HG03025 (cell line): ENCODE data around the gene GPR176.

Experiments
- ATAC-seq: cut with Tn5 transposase; IDR thresholded peaks from one replicate; pipeline ENCODE4 v1.9.1; 2021; ENCODE audit warnings: mild to moderate bottlenecking, moderate library complexity; ENCODE audit not compliant: unreplicated experiment, low FRiP score

GPR176 gene

DNA sequence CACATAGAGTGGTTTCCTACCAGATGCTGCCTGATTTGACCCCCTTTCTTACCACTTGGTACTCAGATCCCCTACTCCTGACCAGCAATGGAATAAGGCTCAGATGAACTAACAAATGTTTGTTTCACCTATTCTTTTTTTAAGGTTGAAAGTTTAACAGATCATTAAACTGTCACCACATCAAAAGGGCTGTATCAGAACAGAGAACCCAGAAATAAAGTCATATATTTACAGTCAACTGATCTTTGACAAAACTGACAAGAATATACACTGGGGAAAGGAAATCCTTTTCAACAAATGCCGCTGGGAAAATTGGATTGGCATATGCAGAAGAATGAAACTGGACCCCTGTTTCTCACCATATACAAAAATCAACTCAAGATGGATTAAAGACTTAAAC is 56.0 kb downstream of the GPR176 start:
- ATAC-seq: no peak

DNA sequence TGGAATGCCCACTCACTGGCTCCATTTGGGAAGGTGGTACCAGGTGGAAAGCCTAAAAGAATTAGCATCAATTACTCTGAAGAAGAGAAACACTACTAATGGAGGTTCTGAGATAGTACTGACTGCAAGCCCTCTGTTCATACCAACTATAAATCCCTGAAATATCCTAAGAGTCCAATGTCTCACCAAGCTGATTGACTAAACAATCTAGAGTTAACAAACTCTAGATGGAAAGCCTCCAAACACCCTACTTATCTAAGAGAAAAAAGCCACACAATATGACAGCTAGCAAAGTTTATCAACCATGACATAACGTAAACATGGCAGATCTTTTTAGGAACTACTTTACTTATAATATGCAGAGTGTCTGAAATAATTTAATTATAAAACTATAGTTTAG is 59.2 kb downstream of the GPR176 start:
- no peak for ATAC-seq

DNA sequence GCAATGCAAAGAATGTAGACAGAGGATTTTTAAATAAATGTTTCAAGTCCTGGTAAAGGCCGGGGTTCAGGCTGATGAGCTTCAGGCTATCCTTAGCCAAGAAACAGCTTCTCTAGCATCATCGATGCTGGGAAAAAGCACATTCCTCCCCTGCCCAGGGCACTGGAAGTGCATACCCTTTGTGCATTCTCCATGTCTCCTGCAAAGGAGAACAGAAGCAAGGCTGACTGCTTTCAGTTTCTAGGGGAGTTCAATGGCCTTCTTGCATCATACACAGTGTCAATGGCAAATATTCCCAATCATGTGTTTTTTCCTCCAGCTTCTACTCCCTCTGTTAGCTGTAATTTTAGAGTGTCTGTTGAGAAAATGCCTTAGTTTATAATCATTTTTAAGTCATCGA is 59.9 kb downstream of the GPR176 start:
- no peak for ATAC-seq

DNA sequence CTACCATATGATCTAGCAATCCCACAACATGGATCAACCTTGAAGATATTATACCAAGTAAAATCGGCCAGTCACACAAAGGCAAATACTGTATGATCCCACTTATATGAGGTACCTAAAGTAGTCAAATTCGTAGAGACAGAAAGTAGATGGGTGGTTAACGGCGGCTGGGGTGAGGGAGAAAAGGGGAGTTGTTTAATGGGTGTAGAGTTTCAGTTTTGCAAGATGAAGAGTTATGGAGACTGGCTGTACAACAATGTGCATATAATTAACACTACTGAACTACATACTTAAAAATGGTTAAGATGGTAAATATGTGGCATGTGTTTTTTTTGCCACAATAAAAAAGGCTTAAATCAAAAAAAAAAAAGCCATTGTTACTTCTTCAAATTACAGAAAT is 60.4 kb downstream of the GPR176 start:
- ATAC-seq: no peak

DNA sequence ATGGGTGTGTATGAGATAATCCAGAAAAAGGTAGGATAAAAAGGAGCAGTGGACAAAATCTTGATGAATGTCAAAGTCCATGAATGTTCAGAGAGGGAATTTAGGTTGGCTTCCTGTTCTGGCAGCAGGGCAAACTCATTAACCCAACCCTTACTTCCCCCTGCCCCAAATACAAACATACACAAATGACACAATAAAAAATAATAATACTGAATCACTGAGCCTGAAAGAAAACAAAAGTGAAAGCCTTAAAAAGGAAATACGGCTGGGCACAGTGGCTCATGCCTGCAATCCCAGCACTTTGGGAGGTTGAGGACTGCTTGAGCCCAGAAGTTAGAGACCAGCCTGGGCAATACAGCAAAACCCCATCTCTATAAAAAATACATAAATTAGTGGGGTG is 62.9 kb downstream of the GPR176 start:
- no peak for ATAC-seq

DNA sequence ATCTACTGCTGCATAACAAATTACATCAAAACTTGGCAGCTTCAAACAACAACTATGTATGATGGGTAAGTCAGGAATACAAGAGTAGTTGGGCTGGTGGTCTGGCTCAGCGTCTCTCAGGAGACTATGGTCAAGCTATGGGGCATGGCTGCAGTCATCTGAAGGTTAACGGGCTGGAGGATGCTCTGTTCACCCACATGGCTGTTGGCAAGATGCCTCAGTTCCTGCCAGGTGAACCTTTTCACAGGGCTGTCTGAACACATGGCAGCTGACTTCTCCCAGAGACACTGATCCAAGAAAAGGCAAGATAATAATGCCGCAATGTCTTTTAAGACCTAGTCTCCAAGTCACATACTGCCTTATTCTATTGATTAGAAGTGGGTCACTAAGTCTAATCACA is 63.7 kb downstream of the GPR176 start:
- ATAC-seq: no peak

DNA sequence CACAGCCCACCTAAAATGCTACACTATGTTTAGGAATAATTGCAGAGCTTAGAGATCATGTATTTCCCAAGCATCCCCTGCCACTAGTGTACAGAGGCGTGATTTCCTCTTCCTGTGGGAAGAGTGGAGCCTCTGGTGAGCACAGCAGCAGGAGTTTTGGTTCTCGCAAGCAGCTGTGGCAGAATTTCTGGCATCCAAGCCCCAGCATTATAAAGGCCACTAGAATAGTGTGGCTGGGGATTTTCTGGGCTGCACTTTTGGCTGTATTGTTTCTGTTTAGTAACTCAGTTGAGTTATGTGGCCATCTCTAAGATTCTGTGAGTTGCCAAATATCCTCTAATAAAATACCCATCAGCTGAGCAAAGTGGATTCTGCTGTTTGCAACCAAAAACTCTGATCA is 64.7 kb downstream of the GPR176 start:
- ATAC-seq: no peak

DNA sequence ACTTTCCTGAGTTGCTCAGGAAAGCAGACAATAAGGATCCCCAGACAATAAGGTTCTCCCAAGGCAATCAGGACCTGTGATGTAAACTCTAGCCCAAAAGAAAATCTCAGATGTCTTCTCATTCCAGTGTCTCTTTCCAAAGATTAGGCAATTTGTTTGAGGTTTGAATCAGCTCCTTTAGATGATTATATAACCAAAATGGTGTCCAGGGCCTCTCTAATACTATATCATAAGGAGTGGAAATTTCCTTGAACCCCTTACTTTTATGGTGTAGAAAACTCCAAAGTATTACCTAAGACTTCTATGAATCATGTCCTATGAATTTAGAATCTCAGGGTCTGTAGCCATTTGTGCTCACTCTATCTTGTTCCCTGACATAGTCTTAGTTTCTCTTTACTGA is 65.9 kb downstream of the GPR176 start:
- ATAC-seq: no peak

DNA sequence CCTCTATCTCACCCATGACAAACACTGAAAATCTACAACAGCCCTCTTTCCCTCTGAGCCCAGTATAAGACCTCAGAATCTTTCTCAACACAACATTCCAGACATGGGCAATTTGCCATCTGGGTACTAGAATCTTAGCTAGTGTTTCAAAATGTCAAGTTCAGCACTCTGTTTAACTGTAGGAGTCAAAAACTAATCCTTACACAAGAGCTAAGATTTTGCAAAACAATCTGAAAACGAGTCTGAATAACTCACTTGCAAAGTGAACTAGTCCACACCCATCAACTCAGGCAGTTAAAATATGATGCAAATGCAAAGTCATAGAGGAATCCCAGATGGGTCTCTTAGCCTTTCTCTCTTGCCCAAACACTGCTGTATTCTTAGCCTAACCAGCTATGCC is 67.8 kb downstream of the GPR176 start:
- ATAC-seq: no peak

DNA sequence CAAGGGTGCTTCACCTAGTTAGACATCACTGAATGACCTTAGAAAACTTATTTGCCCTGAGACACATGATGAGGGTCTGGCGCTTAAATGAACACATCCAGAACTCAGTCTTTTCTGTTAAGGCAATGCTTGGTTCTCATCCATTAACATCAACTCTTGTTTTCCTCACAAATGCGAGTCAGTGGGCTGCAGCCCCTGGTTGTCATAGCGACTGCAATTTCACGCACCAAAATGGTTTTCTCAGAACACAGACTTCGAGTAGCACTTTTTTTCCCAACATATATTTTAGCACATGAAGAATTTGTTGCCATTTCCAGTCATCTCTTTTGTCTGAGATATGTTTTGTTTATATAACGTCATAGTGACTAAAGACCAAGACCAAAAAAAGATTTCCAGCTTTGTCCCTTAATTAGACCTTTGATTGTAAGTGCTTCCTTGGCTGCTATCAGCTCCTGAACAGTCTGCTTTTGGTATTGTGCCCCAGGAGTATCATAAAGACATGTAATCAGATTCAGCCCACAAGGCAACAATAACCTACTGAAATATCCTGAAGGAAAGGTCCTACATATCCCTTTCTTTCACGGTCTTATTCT is 68.5 kb downstream of the GPR176 start:
- ATAC-seq: no peak

DNA sequence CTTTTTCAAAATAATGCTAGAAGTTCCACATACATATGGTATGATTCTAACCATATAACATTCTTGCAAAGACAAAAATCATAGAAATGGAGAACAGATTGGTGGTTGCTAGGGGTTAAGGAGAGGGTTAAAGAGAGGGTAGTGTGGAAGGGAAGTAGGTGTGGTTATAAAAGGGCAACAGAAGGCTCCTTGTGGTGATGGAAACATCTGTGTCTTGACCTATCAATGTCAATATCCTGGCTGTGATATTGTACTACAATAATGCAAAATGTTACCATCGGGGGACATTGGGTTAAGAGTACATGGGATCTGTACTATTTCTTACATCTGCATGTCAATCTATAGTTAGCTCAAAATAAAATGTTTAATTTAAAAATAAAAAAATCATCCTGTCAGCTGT is 69.6 kb downstream of the GPR176 start:
- no peak for ATAC-seq

DNA sequence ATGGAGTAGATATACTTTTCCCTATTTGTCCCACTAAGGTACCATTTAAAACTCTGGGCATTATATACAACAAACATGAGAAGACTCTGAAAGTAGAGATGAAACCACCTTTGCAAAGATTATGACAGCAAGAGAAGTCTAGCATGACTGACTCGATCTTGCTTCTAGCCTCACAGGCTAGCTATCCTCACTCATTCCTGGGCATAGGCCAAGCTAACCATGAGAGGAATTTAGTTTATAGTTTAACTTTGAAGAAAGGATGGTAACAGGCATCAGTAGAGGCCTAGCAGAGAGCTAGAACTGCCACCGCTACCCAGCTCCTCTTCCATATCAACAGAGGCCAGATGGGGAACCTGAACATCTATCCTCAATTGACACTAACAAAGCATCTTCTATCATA is 74.0 kb downstream of the GPR176 start:
- ATAC-seq: no peak

DNA sequence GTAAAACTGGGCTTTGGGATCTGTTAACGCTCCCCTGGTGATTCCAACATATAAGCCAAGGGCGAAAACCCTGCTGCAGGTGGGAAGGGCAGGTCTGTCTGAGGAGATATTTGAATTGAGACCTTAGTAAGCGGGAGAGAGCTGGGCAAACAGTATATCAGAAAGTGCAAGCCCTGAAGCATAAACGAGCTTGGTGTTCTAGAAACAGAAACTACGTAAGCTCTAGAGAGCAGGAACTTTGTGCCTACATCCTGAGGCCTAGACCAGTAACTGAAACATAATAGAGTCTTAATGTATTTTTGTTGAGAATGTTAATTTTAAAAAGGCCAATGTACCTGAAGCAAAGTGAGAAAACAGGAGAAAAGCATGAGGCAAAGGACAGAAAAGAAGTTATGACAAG is 74.5 kb downstream of the GPR176 start:
- no peak for ATAC-seq

DNA sequence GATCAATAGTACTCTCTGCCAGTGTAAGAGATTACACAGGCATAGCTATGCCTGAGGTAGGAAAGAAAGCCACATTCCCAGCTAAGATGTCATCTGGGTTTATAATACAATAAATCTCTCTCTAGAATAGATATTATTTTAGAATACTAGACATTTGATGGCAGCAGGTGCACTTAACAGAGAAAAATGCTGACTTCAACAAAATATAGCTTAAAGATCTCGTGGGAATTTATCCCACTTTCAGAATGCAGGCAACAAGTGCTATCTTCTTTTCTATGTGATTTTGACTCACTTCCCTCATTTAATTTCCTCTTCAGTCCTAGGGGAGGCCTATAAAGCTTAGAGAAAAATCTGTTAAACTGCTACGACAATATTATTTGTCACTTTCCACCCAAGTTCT is 76.5 kb downstream of the GPR176 start:
- ATAC-seq: no peak

DNA sequence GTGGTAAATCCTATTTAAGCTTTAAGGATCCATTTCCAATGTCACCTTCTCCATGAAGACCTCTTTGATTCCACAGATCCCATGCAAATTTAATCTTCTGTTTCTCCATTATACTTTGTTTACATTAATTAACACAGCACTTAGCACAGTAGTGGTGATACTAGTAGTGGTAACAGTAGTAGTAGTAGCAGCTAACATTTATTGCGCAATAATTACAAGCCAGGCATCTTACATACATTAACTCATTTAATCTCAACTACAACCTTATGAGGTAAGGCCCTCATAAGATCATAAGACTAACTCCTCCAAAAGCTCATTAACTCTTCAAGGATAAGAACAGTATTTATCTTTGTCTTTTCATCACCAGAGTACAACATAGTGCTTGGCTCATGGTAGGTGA is 82.6 kb downstream of the GPR176 start:
- no peak for ATAC-seq

DNA sequence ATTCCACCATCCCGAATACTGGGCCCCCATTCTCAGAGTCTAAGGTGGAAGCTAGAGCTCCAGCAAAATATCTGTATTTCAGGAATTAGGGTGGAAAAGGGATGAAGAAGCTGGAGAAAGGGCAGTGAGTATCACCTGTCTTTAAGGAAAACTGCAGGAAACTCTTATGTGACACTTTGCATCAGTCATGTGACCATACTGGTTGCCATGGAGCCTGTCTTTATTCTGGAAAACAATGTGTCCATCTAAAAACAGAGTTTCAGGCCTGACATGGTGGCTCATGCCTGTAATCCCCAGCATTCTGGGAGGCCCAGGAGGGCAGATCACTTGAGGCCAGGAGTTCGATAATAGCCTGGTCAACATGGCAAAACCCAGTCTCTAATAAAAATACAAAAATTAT is 84.5 kb downstream of the GPR176 start:
- ATAC-seq: no peak

DNA sequence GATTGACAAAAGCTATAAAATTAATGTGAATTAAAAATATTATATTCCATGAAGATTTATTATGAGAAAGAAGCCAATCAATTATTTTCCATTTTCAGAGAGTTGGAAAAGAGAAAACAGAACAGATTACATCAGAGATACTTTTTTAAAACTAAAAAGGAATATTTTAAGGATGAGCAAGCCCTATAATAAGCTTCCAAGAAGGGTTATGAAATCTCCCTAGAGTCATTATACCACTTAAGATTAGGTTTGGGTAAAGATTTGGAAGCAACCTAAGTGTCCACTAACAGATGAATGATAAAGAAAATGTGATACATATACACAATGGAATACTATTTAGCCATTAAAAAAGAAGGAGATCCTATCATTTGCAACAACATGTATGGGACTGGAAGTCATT is 85.8 kb downstream of the GPR176 start:
- no peak for ATAC-seq

DNA sequence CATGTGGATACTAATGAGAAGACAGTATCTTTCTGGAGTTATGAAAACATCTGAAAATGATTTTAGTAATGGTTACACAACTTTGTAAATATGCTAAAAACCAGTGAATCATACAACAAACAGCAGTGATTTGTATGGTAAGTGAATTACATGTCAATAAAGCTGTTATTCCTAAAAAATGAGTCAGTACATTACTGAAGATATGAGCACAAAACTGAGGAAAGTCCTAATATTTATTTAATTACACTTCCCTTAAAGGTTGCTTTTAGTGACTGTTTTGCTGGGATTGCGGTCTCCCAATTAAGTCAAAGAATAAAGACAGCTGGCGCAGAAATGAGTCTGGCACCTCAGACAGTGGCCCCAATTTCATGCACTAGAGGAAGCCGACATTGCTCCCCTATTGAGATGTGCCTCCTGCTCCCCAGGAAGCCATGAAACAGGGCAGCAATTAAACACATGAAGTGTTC is 86.5 kb downstream of the GPR176 start:
- no peak for ATAC-seq

DNA sequence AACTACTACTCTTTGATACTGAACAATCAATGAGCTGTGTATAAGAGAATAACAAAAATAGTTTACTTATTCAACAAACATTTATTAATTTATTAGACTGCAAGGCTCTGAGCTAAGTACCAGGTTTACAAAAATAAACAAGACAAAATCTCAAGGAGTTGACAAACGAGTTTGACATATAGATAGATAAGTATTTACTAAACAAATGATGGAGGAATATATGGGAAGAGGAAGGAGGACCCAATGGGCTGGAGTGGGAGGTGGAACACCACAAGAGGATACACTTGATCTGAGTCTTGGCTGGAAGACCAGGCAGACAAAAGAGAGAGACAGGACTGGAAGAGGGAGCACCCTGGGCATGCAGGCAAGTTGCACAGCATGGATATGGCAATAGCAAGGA is 89.9 kb downstream of the GPR176 start:
- ATAC-seq: no peak

DNA sequence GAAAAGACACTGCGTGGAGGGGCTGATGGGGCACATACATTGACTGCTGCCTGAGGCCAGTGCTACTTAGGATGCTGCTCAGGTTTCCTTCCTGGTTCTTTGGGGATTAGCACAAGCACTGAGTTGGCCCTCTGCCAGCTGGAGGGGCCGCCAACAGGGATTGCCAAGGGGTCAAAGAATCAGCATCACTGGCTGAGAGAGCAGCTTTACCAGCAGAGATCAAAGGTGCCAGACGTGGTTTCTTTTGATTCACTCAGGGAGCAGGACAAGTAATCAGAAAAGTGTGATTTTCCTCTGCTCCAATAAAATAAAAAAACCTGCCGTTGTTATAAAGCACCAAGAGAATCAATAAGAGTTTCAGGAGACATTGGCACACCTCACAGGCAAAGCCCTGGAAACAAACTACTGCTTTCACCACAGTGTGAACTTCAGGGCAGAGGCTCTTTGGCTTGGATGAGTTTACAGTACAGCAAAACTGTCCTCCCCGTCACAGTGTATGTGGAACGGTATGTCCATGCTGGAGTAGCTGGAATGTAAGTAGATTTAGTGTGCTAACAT is 91.6 kb downstream of the GPR176 start:
- ATAC-seq: no peak

DNA sequence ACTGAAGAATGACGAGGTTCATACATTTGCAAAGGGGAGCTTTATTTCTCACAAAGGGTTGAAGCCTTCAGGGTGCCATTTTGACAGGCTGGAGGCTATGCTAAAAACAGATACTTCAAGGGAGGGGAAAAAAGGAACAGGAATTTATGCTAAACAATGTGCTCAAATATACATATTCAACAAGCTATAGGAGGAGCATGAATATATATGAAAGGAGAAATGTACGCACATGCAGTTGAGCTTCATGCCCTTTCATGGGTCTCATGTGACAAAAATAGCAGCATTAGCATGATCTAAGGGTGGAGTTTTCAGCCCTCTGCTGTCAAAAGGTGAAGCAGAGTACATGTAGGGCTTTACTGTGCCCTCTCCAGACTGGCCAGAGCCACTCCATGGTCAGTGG is 93.1 kb downstream of the GPR176 start:
- ATAC-seq: no peak

DNA sequence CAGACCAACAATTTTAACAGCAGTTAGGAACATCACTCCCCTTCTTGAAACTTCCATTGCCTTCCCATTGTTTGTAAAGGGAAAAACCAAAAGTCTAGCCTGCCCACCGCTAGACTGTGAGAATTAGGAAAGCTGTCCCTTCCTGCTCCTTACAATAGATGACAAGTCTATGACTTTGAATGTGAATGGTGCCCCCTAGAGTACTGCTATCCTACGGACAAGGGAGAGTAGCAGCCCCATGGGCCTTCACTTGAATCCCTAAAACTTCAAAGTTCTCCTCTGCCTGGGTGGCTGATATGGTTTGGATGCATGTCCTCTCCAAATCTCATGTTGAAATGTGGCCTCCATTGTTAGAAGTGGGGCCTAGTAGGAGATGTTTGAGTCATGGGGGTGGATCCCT is 96.4 kb downstream of the GPR176 start:
- no peak for ATAC-seq

DNA sequence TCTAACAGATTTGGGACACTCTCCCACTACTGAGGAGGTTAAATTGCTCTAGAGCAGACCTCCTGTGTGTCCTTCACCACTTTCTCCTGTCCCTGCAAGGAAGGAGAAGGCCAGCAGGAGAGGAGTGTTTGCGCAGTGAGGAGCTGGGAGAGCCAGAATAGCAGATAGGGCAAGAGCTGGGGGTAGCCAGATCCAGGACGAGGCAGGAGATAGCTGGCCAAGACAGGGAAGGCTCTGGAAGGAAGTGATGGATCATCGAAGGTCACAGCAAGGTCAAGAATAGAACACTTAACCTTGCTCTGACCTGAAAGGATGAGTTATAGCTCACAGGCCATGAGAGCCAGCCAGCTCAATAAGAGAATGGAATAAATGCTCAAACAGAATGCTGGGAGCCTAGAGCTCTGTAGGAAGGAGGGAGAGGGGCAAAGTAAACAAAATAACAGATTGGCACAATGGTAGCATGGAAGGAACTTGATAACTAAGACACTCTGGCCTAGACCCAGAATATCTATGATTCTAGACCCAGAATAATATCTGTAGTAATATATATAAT is 99.9 kb downstream of the GPR176 start:
- no peak for ATAC-seq
